Activated CD8-positive, alpha-beta T cell treated with anti-CD3 and anti-CD28 coated beads for 36 hours (primary cell): ENCODE results near the gene EBF3. TPM values are rescaled to one million over a fixed set of nuclear protein-coding genes. Genes with fewer than 3 reads are reported as not detected.

Experiments
- ATAC-seq: fragments of 200-7000 bp; cut with Tn5 transposase; one replicate; pipeline ENCODE4 v1.10.0; 2021; ENCODE audit warnings: mild to moderate bottlenecking, moderate library complexity
- CTCF ChIA-PET: fragments of 350-600 bp; sonication (Branson Sonifier 250); formaldehyde crosslinking; loops from one replicate; lab custom pipeline; 2021; ENCODE audit warnings: antibody characterized with exemption; lab: Charles Lee
- POLR2A ChIA-PET: fragments of 350-600 bp; sonication (Branson Sonifier 250); formaldehyde crosslinking; loops from one replicate; lab custom pipeline; 2021; ENCODE audit warnings: antibody characterized with exemption; lab: Charles Lee
- DNase-seq: peaks from one replicate; pipeline ENCODE4 v3.0.0-alpha.2; 2020
- H3K27ac Mint-ChIP-seq: one replicate; pipeline ENCODE4 v1.8.0; 2021; ENCODE audit warnings: mild to moderate bottlenecking, mixed read lengths
- H3K27me3 Mint-ChIP-seq: one replicate; pipeline ENCODE4 v1.8.0; 2021; ENCODE audit warnings: mixed read lengths
- H3K36me3 Mint-ChIP-seq: one replicate; pipeline ENCODE4 v1.8.0; 2021; ENCODE audit warnings: low read depth, mixed read lengths
- H3K4me1 Mint-ChIP-seq: one replicate; pipeline ENCODE4 v1.8.0; 2021; ENCODE audit warnings: low read depth, mixed read lengths
- H3K4me3 Mint-ChIP-seq: one replicate; pipeline ENCODE4 v1.8.0; 2021; ENCODE audit warnings: mild to moderate bottlenecking, moderate library complexity, mixed read lengths
- H3K9me3 Mint-ChIP-seq: one replicate; pipeline ENCODE4 v1.8.0; 2021; ENCODE audit warnings: mixed read lengths
- CTCF ChIP-seq: fragments of 200-600 bp; IDR thresholded peaks from one replicate; pipeline ENCODE4 v1.8.0; 2022; ENCODE audit warnings: antibody characterized with exemption, mild to moderate bottlenecking
- intact Hi-C: fragments of 100-400 bp; cut with micrococcal nuclease; formaldehyde crosslinking; loops from one replicate; pipeline ENCODE4 v1.10.0; 2022
- total RNA-seq, 2 experiments: library from RNA; stranded (reverse); gene quantifications; one replicate each; pipeline ENCODE4 v1.2.3, GENCODE V29; 2021

The EBF3 gene
- total RNA-seq, 2 experiments from 2014 or later = not detected

GRCh38 chr10:129896136-129896859 is 67.8 kb downstream of the EBF3 start:
- ATAC-seq (no peak), DNase-seq (no peak)
- CTCF ChIA-PET = no interaction called here
- intact Hi-C loops = no loop called here
- no peaks in the 10 kb centered on the region for H3K36me3 Mint-ChIP-seq
- H3K4me3 Mint-ChIP-seq = no peak overlapping the region
- no peaks in the 10 kb centered on the region for H3K9me3 Mint-ChIP-seq
- POLR2A ChIA-PET = no interaction called here
- H3K4me1 Mint-ChIP-seq = no peaks in the 10 kb centered on the region
- TF ChIP-seq CTCF = no peak
- no peak overlapping the region for H3K27ac Mint-ChIP-seq
- H3K27me3 Mint-ChIP-seq = peaks cover 8% of the 10 kb centered on the region

- CTCF ChIA-PET = no interaction called here
- Mint-ChIP-seq H3K4me1 (no peaks in the 10 kb centered on the region), H3K27ac (no peak overlapping the region), H3K27me3 (peaks cover 7% of the 10 kb centered on the region), H3K4me3 (no peak overlapping the region), H3K36me3 (no peaks in the 10 kb centered on the region), H3K9me3 (no peaks in the 10 kb centered on the region)
- TF ChIP-seq CTCF = no peak
- POLR2A ChIA-PET = no interaction called here
- intact Hi-C loops = no loop called here
- ATAC-seq (no peak), DNase-seq (no peak)
Measured at GRCh38 chr10:129895811-129896135, 68.3 kb downstream of the EBF3 start.

GRCh38 chr10:129894698-129895097 is 69.4 kb downstream of the EBF3 start:
- no peak for TF ChIP-seq CTCF
- intact Hi-C loops = loop anchor here (5.0 kb wide), 1 partner anchor 78 kb away; no protein-coding TSS in a partner anchor
- H3K4me1 Mint-ChIP-seq = no peaks in the 10 kb centered on the region
- H3K4me3 Mint-ChIP-seq = no peak overlapping the region
- H3K9me3 Mint-ChIP-seq = no peaks in the 10 kb centered on the region
- POLR2A ChIA-PET = no interaction called here
- no peaks in the 10 kb centered on the region for H3K36me3 Mint-ChIP-seq
- DNase-seq = no peak
- ATAC-seq = no peak
- no peak overlapping the region for H3K27ac Mint-ChIP-seq
- peaks cover 7% of the 10 kb centered on the region for H3K27me3 Mint-ChIP-seq
- CTCF ChIA-PET = no interaction called here

GRCh38 chr10:129893104-129894089 is 70.7 kb downstream of the EBF3 start:
- Mint-ChIP-seq H3K36me3 (no peaks in the 10 kb centered on the region), H3K27me3 (peaks cover 4% of the 10 kb centered on the region), H3K4me1 (no peaks in the 10 kb centered on the region), H3K9me3 (no peaks in the 10 kb centered on the region), H3K4me3 (no peak overlapping the region), H3K27ac (no peak overlapping the region)
- intact Hi-C loops = loop anchor here (5.0 kb wide), 1 partner anchor 79 kb away; no protein-coding TSS in a partner anchor
- POLR2A ChIA-PET = no interaction called here
- ATAC-seq = no peak
- CTCF ChIA-PET = no interaction called here
- DNase-seq = no peak
- no peak for TF ChIP-seq CTCF

GRCh38 chr10:129892548-129893052 is 71.5 kb downstream of the EBF3 start:
- Mint-ChIP-seq H3K36me3 (no peaks in the 10 kb centered on the region), H3K27me3 (peaks cover 1% of the 10 kb centered on the region), H3K4me3 (no peak overlapping the region), H3K4me1 (no peaks in the 10 kb centered on the region), H3K27ac (no peak overlapping the region), H3K9me3 (no peaks in the 10 kb centered on the region)
- DNase-seq (no peak), ATAC-seq (no peak)
- CTCF ChIA-PET = no interaction called here
- POLR2A ChIA-PET = no interaction called here
- no peak for TF ChIP-seq CTCF
- intact Hi-C loops = loop anchor here (5.0 kb wide), 1 partner anchor 80 kb away; no protein-coding TSS in a partner anchor
